ENCODE measurements around the gene RASAL2. TPM values are rescaled to one million over a fixed set of nuclear protein-coding genes. Genes with fewer than 3 reads are reported as not detected.
"Not testable (repeated sequence)": the region's sequence is repeated elsewhere in the genome, so short reads cannot be mapped to it uniquely, and the experiment has no call there.

Gene RASAL2
- polyA plus RNA-seq, 1 experiment: 27.7 TPM

DNA sequence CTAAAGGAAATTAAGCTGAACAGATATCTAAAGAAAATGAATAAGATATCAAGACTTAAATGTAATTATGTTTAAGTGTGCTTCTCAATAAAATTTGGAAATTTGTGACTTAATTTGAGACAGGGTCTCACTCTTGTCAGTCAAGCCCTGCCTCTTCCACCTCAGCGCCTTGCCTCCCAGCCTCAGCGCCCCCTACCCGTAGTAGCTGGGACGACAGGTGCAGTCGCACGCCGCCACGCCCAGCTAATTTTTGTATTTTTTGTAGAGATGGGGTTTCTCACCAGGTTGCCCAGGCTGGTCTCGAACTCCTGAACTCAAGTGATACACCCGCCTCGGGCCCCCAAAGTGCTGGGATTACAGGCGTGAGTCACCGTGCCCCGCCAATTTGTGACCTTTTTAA is 285.9 kb downstream of the RASAL2 start:
- H3K4me3 ChIP-seq (ENCODE audit: low read depth, low read length): no peak overlapping the region
- H3K27me3 ChIP-seq (ENCODE audit: control insufficient read depth, insufficient read depth, low read length): no peaks in the 10 kb centered on the region
- no peak for DNase-seq (ENCODE audit: low read depth)
- no peaks in the 10 kb centered on the region for H3K36me3 ChIP-seq (ENCODE audit: control insufficient read depth, insufficient read depth, low read length)
- TF ChIP-seq, protein P1, sequence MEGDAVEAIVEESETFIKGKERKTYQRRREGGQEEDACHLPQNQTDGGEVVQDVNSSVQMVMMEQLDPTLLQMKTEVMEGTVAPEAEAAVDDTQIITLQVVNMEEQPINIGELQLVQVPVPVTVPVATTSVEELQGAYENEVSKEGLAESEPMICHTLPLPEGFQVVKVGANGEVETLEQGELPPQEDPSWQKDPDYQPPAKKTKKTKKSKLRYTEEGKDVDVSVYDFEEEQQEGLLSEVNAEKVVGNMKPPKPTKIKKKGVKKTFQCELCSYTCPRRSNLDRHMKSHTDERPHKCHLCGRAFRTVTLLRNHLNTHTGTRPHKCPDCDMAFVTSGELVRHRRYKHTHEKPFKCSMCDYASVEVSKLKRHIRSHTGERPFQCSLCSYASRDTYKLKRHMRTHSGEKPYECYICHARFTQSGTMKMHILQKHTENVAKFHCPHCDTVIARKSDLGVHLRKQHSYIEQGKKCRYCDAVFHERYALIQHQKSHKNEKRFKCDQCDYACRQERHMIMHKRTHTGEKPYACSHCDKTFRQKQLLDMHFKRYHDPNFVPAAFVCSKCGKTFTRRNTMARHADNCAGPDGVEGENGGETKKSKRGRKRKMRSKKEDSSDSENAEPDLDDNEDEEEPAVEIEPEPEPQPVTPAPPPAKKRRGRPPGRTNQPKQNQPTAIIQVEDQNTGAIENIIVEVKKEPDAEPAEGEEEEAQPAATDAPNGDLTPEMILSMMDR (IDR thresholded peaks at IDR 0.05; ENCODE audit: insufficient read depth, low read depth, low read length): no peak; the same call in 1 of the 2 replicates
- ChIA-PET CTCF (interaction anchor here (1.2 to 1.3 kb wide), 2 partner anchors 9 to 10 kb away, joined by 3 to 4 read pairs; no protein-coding TSS in a partner anchor), POLR2A (no interaction called here)

DNA sequence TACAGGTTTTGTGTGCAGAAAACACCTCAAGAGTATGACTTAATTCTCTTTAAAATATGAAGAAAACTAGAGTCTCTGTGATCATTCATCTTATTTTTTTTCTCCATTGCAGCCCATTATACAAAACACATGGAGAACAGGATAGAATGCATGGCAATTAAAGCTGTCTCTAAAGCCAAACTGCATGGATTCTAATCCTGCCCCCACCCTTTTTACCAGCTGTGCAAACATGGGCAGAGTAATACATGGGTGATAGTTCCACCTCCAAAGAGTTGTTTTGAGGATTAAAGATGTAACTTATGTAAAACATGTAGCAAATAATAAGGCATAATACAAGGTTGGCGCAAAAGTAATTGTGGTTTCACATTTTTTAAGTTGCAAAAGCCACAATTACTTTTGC is 288.5 kb downstream of the RASAL2 start:
- TF ChIP-seq, protein P1 (IDR thresholded peaks at IDR 0.05; ENCODE audit: insufficient read depth, low read depth, low read length): no peak
- POLR2A ChIA-PET: no interaction called here
- CTCF ChIA-PET: no interaction called here
- Histone ChIP-seq H3K27me3 (ENCODE audit: control insufficient read depth, insufficient read depth, low read length) (no peaks in the 10 kb centered on the region), H3K4me3 (ENCODE audit: low read depth, low read length) (no peak overlapping the region), H3K36me3 (ENCODE audit: control insufficient read depth, insufficient read depth, low read length) (no peaks in the 10 kb centered on the region)
- no peak for DNase-seq (ENCODE audit: low read depth)

DNA sequence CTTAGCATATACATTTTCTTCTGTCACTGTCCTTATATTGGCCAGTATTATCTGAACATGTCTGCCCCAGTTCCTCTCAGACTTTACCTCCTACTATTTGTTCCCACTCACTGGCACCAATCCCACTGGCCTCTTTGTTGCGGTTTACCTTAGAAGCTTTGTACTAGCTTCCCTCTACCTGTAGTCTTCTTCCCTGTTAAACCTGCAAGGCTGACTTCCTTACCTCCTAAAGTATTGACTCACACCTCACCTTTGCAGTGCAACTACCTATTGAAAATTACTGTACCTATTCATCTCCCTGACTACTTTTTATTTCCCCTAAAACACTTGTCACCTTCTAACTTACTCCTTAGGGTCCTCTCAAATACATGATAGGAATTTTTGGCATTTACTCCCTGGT is 291.8 kb downstream of the RASAL2 start:
- CTCF ChIA-PET: interaction anchor here (1.0 kb wide), 1 partner anchor 115 kb away, joined by 5 read pairs; no protein-coding TSS in a partner anchor
- DNase-seq (ENCODE audit: low read depth): no peak
- TF ChIP-seq, protein P1 (IDR thresholded peaks at IDR 0.05; ENCODE audit: insufficient read depth, low read depth, low read length): no peak
- Histone ChIP-seq H3K27me3 (ENCODE audit: control insufficient read depth, insufficient read depth, low read length) (no peaks in the 10 kb centered on the region), H3K36me3 (ENCODE audit: control insufficient read depth, insufficient read depth, low read length) (no peaks in the 10 kb centered on the region), H3K4me3 (ENCODE audit: low read depth, low read length) (no peak overlapping the region)
- POLR2A ChIA-PET: no interaction called here

DNA sequence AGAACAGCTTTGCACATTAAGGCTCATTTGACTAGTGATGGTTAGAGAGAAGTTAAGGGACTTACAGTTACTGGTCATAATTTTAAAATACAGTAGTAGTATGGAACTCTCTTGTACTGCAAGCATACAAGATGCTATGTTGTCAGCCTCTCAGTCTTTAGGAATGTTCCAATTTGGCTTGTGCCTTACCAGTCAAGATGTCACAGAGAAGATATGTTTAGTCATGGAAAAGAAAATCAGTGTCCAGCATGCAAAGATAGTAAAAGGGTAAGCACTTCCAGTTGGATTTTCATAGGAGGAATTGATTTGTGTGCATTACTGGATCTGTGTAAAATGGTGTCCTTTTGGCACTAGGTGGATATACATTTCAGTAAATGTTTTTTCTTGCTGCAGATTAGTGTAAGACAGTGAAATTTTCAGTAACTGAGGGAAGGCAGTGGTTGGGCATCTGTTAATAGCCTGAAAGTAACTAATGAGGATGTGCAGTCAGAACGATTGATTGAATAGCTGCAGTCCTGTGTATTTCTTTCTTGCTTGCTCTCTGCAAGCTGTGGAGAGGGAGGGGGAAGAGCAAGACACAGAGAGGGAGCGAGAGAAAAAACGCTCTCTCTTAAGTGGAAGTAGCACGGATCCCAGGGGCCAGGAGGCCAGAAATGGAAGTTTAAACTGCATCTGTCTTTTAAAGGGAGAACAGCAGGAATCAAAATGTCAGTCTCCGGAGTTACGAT is 294.7 kb downstream of the RASAL2 start:
- no peaks in the 10 kb centered on the region for H3K36me3 ChIP-seq (ENCODE audit: control insufficient read depth, insufficient read depth, low read length)
- no peak for DNase-seq (ENCODE audit: low read depth)
- POLR2A ChIA-PET: no interaction called here
- no peak overlapping the region for H3K4me3 ChIP-seq (ENCODE audit: low read depth, low read length)
- TF ChIP-seq, protein P1 (IDR thresholded peaks at IDR 0.05; ENCODE audit: insufficient read depth, low read depth, low read length): no peak
- H3K27me3 ChIP-seq (ENCODE audit: control insufficient read depth, insufficient read depth, low read length): no peaks in the 10 kb centered on the region
- CTCF ChIA-PET: interaction anchor here (0.9 to 1.5 kb wide), 2 partner anchors 9 to 114 kb away, joined by 3 to 4 read pairs; no protein-coding TSS in a partner anchor

DNA sequence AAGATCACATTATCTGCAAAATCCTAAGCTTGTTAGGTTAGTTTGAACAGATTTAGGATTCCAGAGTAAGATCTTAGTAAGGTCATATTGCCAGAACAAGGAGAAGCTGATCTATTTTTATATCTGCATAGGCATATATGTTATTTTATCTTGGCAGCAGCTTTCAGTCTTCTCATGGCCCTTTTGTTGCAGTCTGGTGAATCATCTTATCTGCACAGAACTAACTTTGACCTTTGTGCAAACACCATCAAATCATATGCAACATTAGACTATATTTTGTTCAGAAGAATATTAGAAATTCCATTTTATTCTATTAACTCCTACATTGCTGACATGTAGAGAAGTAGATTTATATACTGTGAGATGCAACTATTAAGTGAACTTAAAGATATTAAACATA is 295.5 kb downstream of the RASAL2 start:
- POLR2A ChIA-PET: no interaction called here

DNA sequence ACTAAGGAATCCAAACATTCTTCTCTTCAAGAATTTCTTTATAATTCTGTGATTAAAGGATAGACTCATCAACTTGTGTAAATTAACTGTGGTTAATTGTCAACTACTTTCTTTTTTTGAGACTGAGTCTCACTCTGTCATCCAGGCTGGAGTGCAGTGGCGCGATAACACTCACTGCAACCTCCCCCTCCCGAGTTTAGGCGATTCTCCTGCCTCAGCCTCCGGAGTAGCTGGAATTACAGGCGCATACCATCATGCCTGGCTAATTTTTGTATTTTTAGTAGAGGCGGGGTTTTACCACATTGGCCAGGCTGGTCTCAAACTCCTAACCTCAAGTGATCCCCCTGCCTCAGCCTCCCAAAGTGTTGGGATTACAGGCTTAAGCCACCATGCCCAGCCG is 296.4 kb downstream of the RASAL2 start:
- H3K36me3 ChIP-seq (ENCODE audit: control insufficient read depth, insufficient read depth, low read length); DNase-seq (ENCODE audit: low read depth); H3K27me3 ChIP-seq (ENCODE audit: control insufficient read depth, insufficient read depth, low read length); H3K4me3 ChIP-seq (ENCODE audit: low read depth, low read length); POLR2A ChIA-PET: not testable (repeated sequence)
- CTCF ChIA-PET: interaction anchor here (0.6 to 1.5 kb wide), 3 partner anchors 11 to 507 kb away, joined by 3 read pairs; no protein-coding TSS in a partner anchor

More for the DNA sequence above, 295.5 kb downstream of the RASAL2 start:
- Histone ChIP-seq H3K4me3 (ENCODE audit: low read depth, low read length) (no peak overlapping the region), H3K36me3 (ENCODE audit: control insufficient read depth, insufficient read depth, low read length) (no peaks in the 10 kb centered on the region), H3K27me3 (ENCODE audit: control insufficient read depth, insufficient read depth, low read length) (no peaks in the 10 kb centered on the region)
- no peak for DNase-seq (ENCODE audit: low read depth)
- TF ChIP-seq, protein P1 (IDR thresholded peaks at IDR 0.05; ENCODE audit: insufficient read depth, low read depth, low read length): no peak
- CTCF ChIA-PET: interaction anchor here (0.9 to 1.5 kb wide), 3 partner anchors 10 to 113 kb away, joined by 3 to 4 read pairs (median 3); no protein-coding TSS in a partner anchor
